Panc1 (cell line): ENCODE measurements around the gene RAB27B.

Experiments used
- CTCF ChIP-seq: fragments of 450-650 bp; IDR thresholded peaks from 2 replicates; pipeline ENCODE4 v1.5.1; 2017; ENCODE audit warnings: mild to moderate bottlenecking
- POLR2AphosphoS5 ChIP-seq: IDR thresholded peaks from 2 replicates; pipeline ENCODE4 v1.6.1; 2012; ENCODE audit warnings: mild to moderate bottlenecking, low read depth, low read length, moderate library complexity
- REST ChIP-seq, 2 experiments: IDR thresholded peaks; 2 replicates each; pipeline ENCODE4 v1.6.1; 2011 to 2012; ENCODE audit warnings: low read depth in 2 of 2, control low read depth in 1 of 2, low read length in 1 of 2, mild to moderate bottlenecking in 1 of 2, moderate library complexity in 1 of 2; ENCODE audit not compliant: insufficient read depth in 1 of 2
- SIN3A ChIP-seq: IDR thresholded peaks from 2 replicates; pipeline ENCODE4 v1.6.1; 2012; ENCODE audit warnings: low read depth, mild to moderate bottlenecking, low read length, moderate library complexity, borderline replicate concordance; ENCODE audit not compliant: insufficient read depth
- TCF7L2 ChIP-seq: IDR thresholded peaks from 2 replicates; pipeline ENCODE4 v1.6.1; 2011; ENCODE audit warnings: mild to moderate bottlenecking, low read depth, low read length, inconsistent platforms

GRCh38 chr18:54813305-54813704, 15.0 kb upstream of the RAB27B start:
- TF ChIP-seq CTCF: no peak
- TF ChIP-seq SIN3A: no peak
- TF ChIP-seq POLR2AphosphoS5: no peak
- TF ChIP-seq REST (IDR thresholded peaks at IDR 0.05; ENCODE audit: insufficient read depth in 1 of 2, low read depth in 2 of 2, low read length in 1 of 2): no peak
- TF ChIP-seq TCF7L2: no peak
